GM12891 (cell line): ENCODE results near the gene ISLR2.

Experiments used
- SPI1 ChIP-seq: IDR thresholded peaks from 2 replicates; pipeline ENCODE4 v1.6.1; 2011; ENCODE audit warnings: low read depth, low read length, control low read depth
- TAF1 ChIP-seq: IDR thresholded peaks from 2 replicates; pipeline ENCODE4 v1.6.1; 2011; ENCODE audit warnings: low read depth, low read length, control low read depth

DNA sequence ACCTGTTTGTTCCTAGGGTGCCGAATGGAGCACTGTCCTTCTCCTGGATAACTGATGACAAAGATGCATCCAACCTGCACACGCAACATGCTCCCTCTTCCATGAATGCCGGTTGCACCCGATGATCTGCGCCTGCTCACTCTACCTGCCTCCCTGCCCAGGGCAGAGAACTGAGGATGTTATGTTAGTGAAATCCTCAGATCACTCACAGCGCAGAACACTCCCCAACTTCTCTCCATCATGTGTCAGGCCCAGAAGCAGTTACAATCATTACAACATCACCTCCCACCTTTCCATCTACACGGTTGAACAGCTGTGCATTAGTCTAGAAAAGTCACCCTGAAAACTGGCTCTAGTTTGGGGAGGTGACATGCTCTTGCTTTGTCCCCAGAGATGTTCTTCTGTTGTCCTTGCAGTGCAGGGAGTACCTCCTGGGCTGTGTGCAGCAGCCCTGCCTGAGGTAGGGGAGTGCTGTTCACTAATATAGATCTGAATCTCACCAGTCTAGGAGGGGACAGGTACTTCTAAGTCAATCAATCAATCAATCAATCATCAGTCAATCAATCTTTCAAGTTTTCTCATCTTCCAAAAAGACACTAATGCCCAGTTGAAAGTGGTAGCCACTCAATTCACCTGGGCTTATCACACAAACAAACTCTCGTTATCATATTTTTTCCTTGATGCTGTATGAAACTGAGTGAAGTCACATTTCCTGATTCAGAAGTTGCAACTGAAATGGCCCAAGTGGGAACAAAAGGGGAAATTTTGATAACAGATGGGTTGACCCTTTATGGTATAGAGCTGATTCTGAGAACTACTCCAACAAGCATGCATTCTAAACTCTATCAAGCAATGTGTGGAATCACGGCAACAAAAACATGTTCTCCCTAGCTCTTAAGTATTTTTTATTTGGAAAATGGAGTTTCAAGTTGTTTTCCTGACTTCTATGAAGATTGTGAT lies 27.8 kb downstream of the ISLR2 start:
- no peak for TF ChIP-seq TAF1
- TF ChIP-seq SPI1, result no peak
